Measurements from ENCODE around the gene OR6Y1.

Gene OR6Y1, protein sequence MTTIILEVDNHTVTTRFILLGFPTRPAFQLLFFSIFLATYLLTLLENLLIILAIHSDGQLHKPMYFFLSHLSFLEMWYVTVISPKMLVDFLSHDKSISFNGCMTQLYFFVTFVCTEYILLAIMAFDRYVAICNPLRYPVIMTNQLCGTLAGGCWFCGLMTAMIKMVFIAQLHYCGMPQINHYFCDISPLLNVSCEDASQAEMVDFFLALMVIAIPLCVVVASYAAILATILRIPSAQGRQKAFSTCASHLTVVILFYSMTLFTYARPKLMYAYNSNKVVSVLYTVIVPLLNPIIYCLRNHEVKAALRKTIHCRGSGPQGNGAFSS

DNA sequence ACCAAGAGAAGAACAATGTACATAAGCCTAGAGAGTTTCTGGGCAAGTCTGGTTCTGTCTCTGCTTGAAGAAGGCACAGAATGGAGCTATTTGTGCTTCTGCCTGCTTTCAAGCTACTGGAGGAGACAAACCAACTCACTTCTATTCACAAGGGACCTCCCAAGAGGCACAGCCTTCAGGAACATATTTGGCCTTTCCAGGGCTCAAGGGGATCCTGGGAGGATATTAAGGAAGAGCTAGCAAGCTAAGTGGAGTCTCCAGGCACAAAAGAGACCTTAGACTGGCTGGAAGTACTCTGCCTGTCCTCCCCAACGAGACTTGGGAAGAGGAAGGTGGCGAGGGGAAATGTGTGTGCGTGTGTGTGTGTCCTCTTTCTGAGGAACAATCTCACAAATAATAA lies at the start of gene OR6Y1:
Gene OR6Y1, minus strand, starts transcription at position 54 of the 400 bp plus-strand sequence. CDS start 6,300 bp downstream, outside the sequence.
- no peak for DNase-seq

DNA sequence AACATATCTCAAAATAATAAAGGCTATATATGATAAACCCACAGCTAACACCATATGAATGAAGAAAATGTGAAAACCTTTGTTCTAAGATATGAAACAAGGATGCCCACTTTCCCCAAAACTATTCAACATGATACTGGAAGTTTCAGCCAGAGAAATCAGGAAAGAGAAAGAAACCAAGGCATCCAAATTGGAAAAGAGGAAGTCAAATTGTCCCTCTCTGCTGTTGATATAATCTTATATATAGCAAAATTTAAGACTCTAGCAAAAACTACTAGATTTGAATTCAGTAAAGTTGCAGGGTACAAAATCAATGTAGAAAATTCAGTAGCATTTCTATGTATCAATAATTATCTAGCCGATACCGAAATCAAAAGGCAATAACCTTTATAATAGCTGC lies 46.5 kb upstream of the OR6Y1 start:
- no peak for DNase-seq

DNA sequence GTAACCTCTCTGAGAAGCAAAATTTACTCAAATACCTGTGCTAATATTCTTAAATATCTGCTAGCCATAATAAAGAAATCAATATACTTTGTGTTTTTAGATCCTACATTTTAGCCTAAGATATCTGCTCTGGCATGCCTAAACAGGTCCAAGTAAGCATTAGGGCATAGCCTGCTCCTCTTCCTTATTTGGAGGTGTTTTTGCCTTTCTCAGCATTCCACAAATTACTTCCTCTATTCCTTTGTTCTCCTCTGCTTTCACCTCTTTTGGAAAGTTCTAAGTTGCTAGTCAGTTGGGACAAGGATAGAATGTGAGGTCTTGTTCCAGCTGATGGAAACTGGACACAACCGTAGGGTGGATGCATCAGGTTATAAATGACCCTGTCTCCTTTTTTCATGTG lies 32.7 kb upstream of the OR6Y1 start:
- DNase-seq = no peak

DNA sequence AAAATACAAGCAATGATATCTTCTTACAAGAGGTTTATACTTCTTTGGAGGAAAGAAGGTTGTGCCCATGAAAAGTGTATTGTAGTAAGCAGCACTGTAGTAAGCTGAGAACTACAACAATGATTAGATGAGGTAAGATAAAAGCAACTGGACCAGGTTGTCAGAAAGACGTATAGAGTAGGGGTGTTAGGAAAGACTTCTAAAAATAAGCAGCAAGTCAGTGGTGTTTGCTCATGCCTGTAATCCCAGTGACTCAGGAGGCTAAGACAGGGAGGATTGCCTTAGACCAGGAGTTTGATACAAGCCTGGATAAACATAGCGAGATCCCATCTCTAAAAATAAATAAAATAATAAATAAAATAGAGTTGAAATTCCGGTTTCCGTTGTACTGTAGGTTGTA lies 29.8 kb upstream of the OR6Y1 start:
- DNase-seq = no peak

DNA sequence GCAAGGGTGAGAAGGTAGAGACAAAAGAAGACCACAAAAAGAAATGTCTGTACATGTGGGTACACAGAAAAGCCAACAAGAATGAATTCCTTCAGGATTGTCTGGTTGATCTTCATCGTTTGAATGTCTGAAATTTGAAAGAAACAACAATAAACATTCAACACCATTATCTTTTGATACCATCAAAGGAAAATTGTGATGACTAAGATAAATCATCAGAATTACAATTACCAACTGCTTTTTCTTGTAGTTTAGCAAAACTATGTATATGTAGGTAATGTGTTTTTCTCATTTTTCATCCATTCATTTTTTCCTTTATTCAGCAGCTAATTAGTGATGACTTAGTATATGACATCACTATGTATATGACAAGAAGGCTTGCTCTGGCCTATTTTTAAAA lies 25.5 kb upstream of the OR6Y1 start, which contains the start of gene OR10X1:
Gene OR10X1, minus strand, starts transcription at position 167 of the 400 bp plus-strand sequence. Its CDS starts 0 bp downstream, at position 167.
- no peak for DNase-seq

DNA sequence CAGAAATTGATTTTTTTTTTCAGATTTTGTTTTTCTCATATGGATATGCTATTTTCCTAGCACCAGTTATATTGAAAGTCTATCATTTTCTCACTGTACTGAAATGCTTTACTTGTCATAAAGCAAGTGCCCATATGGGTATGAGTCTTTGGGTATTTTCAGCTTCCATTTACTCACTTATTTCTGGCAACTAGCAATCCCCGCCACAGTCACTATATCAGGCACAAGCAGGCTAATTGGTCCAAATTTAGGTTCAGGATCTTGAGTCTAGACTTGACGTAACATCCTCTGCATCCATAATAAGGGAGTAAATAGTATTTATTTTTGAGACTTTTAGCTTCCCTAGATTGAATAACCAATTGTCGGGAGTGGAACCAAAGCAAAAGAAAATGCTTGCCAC lies 23.4 kb upstream of the OR6Y1 start:
- no peak for DNase-seq

DNA sequence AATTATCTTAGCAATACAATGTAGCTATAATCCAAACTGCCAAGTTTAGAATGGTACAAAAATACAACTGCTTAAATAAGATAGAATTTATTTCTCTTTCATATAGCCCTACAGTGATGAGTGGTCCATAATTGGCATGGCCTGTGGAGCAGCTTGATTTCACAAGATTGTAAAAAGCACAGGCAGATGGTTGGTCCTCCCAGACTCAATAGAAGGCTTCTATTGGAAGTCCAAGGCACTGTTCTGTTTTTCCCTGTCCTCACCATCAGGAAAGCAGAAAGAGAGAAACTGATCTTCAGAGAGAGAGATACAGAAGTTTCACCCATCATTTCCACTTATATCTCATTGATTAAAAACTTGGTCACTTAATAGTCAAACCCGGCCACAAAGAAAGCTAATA lies 18.0 kb upstream of the OR6Y1 start:
- no peak for DNase-seq

DNA sequence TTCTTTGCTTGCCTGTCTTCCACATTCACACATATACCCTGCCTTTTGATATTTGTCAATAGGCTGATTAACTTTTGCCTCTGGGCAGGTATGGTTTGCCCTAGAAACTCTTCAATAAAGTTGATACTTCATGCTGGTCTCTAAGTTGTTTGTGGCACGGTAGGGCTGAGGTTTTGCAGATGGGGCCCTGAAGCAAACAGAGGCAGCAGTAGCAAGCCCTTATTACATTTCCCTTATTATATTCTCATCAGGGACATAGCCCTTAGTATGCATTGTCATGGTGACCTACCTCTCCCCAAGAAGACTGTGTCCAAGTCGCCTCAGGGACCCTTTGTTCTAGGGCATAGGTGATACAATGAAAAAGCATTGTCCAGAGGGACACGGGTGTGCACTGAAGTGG lies 16.3 kb upstream of the OR6Y1 start, which contains the start of gene OR6P1:
Gene OR6P1, minus strand, starts transcription at position 101 of the 400 bp plus-strand sequence. CDS start 6,976 bp downstream, outside the sequence.
- no peak for DNase-seq

DNA sequence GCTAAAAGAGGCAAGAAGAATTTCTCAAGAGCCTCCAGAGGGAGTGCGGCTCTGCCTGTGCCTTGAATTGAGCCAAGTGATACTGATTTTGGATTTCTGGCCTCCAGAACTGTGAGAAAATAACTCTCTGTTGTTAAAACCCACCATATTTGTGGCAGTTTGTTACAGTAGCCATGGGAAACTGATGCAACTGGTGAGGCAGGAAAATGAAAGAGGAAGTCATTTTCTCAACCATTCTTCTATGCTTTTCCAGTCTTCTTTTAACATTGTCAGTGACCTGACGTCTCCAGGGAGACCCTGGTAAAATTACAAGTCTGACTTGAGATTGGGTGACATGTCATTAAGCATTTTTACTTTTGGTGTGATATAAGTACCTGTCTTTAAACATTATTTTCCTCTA lies 10.4 kb upstream of the OR6Y1 start:
- DNase-seq = no peak

DNA sequence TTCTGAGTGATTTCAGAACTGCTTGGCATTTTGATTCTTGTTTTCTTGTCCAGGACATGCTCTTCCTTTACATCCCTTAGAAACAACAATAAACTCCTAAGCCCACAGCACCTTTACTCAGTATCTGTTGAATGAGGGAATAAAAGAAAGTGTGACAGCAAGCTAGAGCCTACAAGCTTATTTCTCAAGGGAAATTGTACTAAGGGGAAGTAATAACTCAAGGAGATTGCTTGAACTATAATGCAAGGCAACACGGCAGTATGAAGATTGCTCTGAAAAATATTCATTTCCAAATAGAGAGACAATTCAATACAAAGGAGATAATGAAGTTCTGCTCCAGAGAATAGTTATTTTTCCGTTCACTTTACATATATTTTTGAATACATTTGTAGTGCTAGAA lies 9.6 kb upstream of the OR6Y1 start:
- DNase-seq = no peak

DNA sequence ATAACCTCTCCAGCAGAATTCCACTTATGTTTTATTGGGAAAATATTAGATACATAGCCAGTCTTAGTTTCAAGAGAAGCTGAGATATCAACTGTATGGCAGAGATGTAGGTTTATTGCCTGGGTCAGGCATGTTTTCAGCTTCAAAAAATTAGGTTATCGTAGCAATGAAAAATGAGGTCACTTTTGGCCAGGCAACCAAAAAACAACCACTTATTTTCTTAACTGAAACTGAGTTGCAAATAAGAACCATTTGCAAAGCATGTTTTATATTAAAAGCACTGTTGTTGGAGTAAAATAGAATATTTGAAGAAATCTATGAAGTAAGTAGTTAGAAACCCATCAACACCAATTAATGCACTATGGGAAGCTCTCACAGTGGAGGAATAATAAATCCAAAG lies 5.5 kb upstream of the OR6Y1 start:
- DNase-seq = no peak

DNA sequence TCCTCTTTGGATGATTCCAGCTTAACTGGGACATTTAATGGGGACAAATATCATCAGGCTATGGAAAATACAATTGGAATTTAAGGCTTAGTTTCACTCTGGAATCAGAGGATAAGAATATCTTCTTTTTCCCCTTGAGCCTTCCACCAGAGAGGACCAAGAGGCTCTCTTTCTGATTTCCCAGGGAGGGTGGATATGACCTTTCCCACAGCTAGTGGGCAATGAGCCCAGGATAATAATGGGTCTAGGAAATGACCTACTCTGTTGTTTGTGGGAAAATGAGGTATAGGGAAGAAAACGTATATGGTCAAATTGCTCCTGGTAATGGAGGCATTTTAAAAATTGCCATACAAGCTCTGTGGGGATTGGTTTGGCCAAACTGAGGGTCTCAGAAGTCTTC lies 1.9 kb downstream of the OR6Y1 start:
- DNase-seq = no peak

DNA sequence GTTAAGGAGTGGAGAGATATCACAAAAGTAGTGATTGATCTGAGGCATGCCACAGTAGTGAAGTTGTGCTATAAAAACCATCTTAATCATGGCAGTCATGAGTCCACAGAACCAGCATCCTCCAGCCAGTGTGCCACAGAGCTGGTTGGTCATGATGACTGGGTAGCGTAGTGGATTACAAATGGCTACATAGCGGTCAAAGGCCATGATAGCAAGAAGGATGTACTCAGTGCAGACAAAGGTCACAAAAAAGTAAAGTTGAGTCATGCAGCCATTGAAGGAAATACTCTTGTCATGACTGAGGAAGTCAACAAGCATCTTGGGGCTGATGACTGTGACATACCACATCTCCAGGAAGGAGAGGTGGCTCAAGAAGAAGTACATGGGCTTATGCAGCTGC lies 6.7 kb downstream of the OR6Y1 start:
- no peak for DNase-seq

DNA sequence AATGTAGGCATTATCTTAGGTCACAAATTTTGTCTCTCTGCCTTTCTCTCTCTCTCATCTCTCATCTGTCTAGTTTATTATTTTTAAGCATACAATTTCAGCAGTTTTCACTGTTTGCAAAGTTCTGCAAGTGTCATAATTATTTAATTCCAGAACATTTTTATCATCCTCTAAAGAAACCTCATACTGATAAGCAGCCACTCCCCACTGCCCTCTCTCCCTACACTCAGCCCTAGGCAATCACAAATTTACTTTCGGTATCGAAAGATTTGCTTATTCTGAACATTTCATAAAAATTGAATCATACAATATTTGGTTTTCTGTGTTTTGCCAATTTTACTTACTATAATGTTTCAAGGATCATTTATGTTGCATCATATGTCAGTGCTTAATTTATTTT lies 16.6 kb downstream of the OR6Y1 start:
- DNase-seq = no peak

DNA sequence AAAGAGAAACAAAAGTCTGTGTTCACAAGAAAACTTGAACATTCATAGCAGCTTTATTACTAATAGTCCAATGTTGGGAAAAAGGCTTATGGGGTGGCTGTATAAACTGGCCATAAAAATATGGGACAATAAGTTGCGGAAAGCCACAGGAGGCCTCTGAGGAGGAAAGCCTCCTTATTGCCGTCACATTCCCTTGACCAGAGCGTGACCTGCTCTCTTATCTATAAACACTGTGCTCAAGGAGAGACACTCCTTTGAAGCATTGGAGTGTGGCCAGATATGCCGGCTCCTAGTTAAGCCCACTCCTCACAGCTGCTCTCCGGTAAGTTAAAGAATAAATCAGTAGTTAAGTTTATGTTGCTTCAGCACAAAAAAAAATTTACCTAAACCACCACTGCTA lies 19.7 kb downstream of the OR6Y1 start:
- no peak for DNase-seq

DNA sequence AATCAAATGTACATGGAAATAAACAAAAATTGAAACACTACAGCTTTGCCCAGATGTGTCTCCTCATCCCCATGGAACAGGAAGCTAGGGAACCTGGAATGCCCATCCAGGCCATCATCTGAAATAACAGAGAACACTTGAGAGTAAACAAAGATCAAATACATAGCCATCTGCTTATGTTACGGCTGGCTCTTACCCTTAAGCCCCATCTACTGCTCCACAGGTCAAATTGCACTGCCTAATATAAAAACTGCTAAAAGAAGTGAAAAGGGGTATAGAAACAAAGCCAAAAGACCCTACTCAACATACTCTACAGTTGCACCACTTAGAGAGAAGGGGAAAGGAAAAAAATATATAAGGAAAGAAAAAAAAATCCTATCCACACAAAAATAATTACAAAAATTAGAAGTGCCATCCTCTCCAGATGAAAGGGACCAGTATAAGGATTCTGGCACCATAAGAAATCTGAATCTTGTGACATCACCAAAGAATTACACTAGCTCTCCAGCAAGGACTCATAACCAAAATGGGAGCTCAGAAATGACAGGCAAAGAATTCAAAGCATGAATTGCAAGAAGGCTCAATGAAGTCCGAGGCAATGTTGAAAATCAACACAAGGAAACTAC lies 26.9 kb downstream of the OR6Y1 start:
- no peak for DNase-seq

DNA sequence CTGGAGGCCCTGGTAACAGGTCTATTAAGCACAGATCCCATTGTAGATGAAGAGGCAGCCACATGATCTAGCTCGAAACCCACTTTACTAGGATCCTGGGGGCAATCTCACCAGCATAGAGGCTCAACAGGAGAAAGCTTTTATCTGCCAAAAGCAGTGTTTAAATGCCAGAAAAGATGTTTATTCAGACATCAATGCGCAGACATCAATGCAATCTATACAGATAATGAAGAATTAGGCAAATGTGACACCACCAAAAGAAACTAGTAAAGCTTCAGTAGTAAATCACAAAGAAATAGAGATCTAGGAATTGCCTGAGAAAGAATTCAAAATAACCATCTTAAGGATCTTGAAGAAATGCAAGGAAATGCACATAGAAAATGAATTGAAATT lies 32.5 kb downstream of the OR6Y1 start:
- no peak for DNase-seq

DNA sequence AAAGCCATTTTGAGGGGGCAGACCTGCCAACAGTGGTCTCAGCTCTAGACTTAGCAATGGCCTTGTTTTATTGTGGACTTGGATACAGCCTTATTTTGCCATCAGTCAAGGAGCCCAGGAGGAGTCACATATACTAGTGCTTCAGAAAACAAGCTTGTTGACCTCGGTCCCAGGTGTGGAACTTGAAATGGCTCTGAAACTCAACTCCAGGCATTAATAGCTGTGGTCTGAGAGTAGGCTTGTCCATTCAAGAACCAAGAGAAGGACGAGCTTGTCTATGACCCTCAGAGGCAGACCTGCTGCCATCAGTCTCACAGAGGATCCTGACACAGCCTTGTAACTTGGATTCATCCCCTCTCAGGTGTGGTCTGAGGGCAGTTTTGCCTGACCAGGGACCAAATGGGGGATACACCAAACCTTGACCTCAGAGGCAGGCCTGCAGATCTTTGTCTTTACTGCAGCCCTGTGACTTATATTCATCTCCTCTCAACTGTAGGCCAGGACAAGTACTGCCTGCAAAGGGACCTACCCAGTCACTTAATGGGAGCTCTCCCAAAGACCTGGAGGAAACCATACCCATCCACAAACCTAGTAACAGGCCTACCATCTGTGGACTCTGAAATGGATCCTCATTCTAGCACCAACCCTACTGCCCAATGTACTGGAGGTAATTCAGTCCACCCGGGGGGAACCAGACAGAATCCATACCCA lies 33.1 kb downstream of the OR6Y1 start:
- no peak for DNase-seq

DNA sequence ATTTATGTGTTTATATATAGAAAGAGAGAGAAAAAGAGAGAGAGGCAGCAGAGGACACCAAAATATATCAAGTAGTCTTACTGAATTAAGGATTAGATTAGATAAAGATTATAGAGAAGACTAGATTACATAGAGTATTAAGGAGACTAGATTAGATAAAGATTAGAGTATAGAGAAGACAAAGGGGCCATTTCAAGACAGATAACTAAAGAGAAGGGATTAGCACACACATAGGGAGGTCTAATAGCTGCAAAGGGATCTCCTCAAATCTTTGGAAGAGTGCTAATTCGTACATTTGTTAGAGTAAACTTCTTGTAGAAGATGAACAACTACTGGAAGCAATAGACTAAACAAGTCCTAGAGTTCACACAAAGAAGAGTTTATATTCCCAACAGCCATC lies 34.2 kb downstream of the OR6Y1 start:
- DNase-seq = no peak

DNA sequence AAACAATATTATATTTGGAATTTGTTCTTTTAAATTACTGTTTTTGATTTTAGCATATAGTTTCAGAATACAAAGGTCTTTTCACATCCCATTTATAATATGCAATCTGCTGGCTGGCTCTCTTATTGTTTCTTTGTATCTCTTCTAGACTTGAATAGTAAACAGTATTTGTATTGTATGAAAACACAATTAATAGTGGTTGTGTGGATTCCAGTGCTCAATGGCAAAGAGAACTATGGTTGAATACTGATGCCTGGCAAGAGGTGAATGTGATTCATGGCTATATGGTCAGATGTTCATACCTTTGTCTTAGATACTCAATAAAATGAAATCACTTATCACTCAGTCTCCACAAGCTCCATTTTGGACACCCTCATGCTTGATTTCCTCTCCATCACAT lies 37.2 kb downstream of the OR6Y1 start:
- no peak for DNase-seq

DNA sequence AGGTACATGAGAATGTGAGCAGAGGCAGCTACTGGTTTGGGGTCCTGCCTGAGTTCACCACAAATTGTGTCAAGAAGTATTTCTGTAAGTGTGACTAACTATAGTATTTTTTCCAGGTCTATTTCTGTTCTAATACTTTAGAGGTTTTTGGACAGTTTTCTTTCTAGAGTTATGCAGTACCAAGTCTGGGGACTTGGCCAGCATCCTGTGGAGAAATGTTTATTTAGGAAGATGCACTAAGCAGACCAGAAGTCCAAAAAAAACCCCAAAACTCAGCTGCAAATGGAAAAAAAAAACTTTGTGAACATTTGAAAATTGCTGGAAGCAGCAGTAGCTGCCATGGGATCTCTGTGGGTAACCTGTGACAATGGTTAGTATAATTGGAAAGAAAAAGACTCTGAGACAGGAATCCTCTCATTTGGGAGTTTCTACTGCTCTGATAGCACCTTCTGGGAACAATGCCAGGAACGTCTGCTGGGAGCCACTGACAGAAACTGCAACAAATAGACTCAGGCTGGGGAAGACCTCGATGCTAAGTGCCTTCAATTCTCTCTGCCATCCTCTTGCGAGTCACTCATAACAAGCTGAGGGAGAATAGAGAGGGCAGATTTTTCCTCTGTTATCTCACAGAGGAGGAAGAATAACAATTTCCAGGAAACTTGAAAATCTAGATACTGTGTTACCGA lies 44.6 kb downstream of the OR6Y1 start:
- no peak for DNase-seq

DNA sequence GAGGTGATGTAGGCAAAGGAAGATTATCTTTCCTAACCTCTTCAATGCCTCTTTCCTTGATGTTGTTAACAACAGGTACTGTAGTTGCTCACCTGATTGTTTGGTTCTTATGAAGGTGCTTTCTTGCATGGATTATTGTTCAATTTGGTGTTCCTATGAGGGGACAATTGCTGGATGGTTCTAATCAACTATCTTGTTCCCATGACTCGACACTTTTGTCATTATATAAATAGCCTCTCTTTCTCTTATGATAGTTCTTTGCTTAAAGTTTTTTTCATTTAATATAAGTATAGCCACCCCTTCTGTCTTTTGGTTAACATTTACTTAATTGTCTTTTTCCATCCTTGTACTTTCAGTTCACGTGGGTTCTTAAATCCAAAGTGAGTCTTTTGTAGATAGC lies 46.7 kb downstream of the OR6Y1 start:
- no peak for DNase-seq

DNA sequence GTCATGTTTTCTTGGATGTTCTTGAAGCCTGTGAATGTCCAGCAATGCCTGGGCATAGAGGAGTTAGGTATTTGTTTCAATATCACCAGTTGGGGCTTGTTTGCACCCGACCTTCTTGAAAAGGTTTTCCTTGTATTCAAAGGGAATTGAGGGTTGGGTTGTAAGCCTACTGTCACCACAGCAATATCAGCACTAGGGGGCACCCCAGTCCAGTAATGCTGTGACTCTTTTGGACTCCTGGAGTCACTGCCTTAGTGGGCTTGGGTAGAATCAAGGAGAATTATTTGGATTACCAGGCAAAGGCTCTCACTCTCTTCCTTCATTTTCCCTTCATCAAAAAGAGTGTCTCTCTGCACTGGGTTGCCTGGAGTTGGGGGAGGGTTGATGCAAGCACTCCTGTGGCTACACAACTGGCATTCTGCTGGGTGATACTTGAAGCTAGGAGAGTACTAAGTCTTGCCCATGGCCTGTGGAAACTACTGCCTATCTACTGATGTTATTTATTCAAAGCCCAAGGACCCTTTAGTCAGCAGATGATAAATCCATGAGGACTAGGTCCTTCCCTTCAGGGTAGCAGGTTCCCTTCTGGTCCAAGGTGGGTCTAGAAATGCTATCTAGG lies 47.7 kb downstream of the OR6Y1 start:
- no peak for DNase-seq
